GM18507 (cell line): ENCODE results near the gene CCDC150.
A peak's percentile ranks its signal among the peaks of the same experiment; 100 is the strongest.
"Not testable (repeated sequence)": the region's sequence is repeated elsewhere in the genome, so short reads cannot be mapped to it uniquely, and the experiment has no call there.

Source experiments
- DNase-seq: peaks from one replicate; pipeline ENCODE4 v3.0.0; 2011; ENCODE audit warnings: low read depth; ENCODE audit not compliant: insufficient read length; ENCODE audit errors: extremely low spot score
- FAIRE-seq: peaks from 2 replicates; lab custom pipeline; 2011; peaks lifted over from hg19 to GRCh38; lab: Jason Lieb, UNC

The CCDC150 gene

GRCh38 chr2:196697825-196698224 is 58.3 kb downstream of the CCDC150 start:
- no peak for FAIRE-seq
- DNase-seq = no peak

DNA sequence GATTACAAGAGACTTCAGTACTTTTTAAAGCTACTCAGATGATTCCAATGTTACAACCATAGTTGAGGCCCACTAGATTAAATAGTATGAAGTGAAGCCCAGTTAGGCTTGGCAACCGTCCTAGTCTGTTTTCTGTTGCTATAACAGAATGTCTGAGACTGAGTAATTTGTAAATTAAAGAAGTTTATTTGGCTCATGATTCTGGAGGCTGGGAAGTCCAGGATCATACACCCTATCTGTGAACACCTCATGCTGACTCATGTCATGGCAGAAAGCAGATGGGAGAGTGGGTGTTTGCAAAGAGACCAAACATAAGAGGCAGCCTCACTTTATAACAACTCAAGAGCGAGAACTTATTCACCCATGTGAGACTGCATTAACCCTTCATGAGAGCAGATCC is 63.1 kb downstream of the CCDC150 start:
- DNase-seq (no peak), FAIRE-seq (no peak)

DNA sequence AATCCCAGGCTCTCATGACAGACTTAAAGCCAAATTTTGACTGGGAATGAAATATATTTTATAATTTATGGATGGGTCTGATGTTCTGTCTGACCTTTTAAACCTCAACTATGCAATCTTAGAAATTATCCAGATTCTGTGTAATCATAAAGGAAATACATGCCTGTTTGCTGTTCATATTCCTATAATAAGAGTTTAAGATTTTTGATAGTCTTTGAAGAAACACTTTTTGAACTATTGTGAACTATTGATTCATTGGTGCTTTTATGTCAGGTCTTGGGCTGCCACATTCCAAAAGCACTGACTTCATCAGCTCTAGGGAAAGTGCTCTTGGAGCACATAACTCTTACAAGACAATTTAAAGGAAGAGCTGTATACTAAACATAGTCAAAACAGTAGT is 64.2 kb downstream of the CCDC150 start:
- no peak for FAIRE-seq
- DNase-seq = no peak

DNA sequence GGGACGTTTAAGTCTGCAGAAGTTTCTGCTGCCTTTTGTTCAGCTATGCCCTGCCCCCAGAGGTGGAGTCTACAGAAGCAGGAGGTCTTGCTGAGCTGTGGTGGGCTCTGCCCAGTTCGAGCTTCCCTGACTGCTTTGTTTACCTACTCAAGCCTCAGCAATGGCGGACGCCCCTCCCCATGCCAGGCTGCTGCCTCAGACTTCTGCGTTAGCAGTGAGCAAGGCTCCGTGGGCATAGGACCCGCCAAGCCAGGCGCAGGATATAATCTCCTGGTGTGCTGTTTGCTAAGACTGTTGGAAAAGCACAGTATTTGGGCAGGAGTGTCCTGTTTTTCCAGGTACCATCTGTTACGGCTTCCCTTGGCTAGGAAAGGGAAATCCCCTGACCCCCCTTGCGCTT is 70.5 kb downstream of the CCDC150 start:
- FAIRE-seq = not testable (repeated sequence)

GRCh38 chr2:196711625-196712024 is 72.1 kb downstream of the CCDC150 start:
- DNase-seq (no peak), FAIRE-seq (no peak)

More for the DNA sequence above, 70.5 kb downstream of the CCDC150 start:
- not testable (repeated sequence) for DNase-seq

DNA sequence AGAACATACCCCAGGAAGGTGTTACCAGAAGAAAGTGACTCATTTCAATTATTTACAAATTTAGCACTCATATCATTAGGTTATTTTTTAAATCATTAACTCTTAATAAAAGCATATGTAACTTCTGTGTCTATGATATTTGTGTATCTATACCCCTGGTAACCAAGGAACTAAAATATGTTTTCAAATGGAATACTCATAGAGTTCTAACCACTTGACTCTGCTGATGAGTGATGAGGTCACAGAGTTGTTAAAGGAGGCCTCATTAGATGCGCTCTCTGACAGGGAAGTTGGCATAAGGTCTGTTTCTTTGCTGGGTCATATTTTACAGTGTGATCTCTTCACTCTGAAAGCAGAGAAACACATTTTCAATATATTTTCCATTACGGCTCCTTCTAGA is 73.4 kb downstream of the CCDC150 start:
- FAIRE-seq (no peak), DNase-seq (no peak)

- DNase-seq (no peak), FAIRE-seq (no peak)
These were observed 79.0 kb downstream of the CCDC150 start for GRCh38 chr2:196718419-196719109.

GRCh38 chr2:196719110-196719872 is 79.8 kb downstream of the CCDC150 start:
- no peak for FAIRE-seq
- DNase-seq = no peak

DNA sequence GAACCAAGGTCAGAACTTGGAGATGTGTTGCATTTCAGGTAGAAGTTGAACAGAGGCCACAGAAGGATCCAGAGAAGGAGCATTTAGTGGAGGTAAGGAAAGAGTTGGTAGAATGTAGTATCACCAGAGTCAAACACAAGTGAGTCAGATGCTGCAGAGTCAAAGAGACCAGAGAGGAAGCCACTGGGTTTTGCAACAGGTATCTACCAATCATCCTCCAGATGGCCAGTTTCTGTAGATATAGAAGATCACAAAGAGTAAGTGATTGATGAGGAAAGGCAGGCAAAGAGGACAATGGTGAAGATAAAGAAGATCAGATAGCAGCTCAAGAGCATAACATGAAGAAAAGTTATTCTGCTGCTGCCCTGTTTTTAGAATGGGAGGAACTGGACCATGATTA is 84.1 kb downstream of the CCDC150 start:
- no peak for DNase-seq

GRCh38 chr2:196725218-196725617 is 85.7 kb downstream of the CCDC150 start:
- FAIRE-seq (no peak), DNase-seq (no peak)

More for the DNA sequence above, 84.1 kb downstream of the CCDC150 start:
- no peak for FAIRE-seq

DNA sequence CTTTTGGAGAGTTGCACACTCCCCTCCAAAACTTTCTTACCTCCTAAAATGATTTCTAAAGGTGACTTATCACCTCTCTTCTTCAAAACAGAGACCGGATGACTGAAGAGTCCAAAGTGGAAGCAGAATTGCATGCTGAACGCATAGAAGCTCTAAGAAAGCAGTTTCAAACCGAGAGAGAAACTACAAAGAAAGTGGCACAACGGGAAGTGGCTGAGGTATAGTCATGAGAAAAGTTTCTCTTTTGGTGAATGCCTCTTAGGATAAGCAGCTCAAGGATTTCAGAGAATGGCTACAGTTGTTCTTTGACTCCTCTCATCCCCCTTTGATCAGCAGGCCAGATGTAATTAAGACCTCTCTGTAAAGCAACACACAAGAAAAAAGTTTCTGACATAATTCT is 86.4 kb downstream of the CCDC150 start:
- no peak for DNase-seq
- peak; percentile 50 for FAIRE-seq

GRCh38 chr2:196729418-196729817 is 89.9 kb downstream of the CCDC150 start:
- DNase-seq (no peak), FAIRE-seq (no peak)

DNA sequence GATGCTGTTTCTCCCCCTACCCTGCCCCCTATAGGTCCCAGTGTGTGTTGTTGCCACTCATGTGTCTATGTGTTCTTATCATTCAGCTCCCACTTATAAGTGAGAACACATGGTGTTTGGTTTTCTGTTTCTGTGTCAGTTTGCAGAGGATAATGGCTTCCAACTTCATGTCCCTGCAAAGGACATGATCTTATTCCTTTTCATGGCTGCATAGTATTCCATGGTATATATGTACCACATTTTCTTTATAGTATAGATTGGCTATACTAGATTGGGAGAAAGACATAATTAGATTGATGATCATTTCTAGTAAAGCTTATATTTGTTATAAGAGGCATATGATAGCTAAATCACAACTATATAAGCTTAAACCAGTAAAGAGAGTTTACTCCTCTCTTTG is 97.1 kb downstream of the CCDC150 start:
- not testable (repeated sequence) for FAIRE-seq, DNase-seq

DNA sequence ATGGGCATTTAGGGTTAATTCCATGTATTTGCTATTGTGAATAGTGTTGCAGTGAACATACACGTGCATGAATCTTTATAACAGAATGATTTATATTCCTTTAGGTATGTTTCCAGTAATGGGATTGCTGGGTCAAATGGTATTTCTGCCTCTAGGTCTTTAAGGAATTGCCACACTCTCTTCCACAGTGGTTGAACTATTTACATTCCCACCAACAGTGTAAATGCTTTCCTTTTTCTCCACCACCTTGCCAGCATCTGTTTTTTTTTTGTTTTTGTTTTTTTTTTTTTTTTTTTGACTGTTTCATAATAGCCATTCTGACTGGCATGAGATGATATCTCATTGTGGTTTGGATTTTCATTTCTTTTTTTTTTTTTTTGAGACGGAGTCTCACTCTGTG is 97.5 kb downstream of the CCDC150 start:
- DNase-seq (no peak), FAIRE-seq (no peak)

GRCh38 chr2:196739031-196739430 is 99.5 kb downstream of the CCDC150 start:
- no peak for FAIRE-seq
- DNase-seq = no peak

DNA sequence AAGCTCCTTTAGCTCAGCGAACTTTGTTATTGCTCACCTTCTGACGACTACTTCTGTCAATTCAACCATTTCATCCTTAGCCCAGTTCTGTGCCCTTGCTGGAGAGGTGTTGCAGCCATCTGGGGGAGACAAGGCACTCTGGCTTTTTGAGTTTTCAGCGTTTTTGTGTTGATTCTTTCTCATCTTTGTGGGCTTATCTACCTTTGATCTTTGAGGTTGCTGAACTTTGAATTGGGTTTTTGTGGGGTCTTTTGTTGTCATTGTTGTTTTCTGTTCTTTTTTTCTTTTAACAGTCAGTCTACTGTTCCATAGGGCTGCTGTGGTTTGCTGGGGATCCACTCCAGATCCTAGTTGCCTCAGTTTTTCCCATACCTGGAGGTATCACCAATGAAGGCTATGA is 102.7 kb downstream of the CCDC150 start:
- FAIRE-seq = no peak
- no peak for DNase-seq

- FAIRE-seq = no peak
These were observed 103.2 kb downstream of the CCDC150 start for GRCh38 chr2:196742685-196743084.

DNA sequence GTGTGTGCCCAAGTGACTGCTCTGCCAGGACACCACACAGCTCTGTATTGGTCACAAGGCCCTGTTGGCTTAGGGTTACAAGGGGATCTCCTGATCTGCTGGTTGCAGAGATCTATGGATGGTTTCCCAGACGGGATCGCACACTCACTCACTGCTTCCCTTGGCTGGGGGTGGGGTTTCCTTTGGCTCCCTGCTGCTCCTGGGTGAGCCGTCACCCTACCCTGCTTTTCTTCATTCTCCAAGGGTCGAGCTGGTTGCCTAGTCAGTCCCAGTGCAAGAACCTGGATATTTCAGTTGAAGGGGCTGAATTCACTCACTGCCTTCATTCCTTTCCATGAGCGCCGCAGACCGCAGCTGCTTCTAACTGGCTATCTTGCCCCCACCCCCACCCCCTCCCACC is 103.7 kb downstream of the CCDC150 start:
- no peak for FAIRE-seq

More at GRCh38 chr2:196742685-196743084, 103.2 kb downstream of the CCDC150 start:
- no peak for DNase-seq

GRCh38 chr2:196745711-196746110 is 106.2 kb downstream of the CCDC150 start:
- FAIRE-seq = no peak
- no peak for DNase-seq

More for the DNA sequence above, 103.7 kb downstream of the CCDC150 start:
- no peak for DNase-seq

DNA sequence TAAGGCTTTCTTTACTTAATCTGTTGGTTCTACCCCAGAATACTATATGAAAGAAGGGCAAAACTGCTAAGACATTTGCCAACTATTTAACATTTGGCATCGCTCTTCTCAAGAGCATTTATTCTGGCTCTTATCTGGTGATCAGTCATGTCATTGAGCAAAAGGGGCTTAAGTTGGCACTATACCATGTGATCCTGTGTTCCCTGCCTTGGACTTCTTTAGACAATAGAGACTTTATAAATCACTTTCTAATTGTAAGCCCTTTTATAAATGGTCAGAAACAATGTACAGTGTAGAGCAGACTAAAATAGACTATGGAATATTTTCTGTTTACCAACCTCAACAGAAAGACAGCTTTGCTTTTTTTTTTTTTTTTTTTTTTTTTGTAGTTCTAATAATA is 107.9 kb downstream of the CCDC150 start:
- DNase-seq = no peak
- FAIRE-seq = no peak

GRCh38 chr2:196748123-196748522 is 108.6 kb downstream of the CCDC150 start:
- DNase-seq = no peak
- no peak for FAIRE-seq
